ENCODE data around the gene TBC1D21. TPM values are rescaled to one million over a fixed set of nuclear protein-coding genes. Genes with fewer than 3 reads are reported as not detected.

Gene TBC1D21
- total and polyA plus RNA-seq, 2 donors from 2014 or later = not detected

DNA sequence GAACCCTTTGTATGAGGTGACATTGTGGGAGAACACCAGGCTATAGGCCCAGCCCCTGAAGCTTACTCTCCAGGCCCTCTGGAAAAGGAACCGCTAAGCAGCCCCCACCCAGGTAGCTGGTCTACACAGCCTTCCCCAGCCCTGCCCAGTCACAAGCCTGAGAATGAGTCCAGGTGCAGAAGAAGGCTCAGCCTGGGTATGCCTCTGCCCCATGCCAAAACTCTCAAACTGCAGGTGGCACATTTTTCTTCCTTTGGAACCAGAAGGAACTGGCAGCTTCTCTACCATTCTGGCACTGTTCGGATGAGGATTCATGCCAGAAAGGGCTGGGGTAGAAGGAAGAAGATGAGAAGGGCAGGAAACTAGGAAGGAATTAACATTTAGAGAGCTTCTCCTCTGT lies 23.7 kb upstream of the TBC1D21 start:
- H3K4me1 ChIP-seq (ENCODE audit: control insufficient read depth in 2 of 3, insufficient read depth in 2 of 3, low read depth in 1 of 3, low read length in 3 of 3) = no peaks in the 10 kb centered on the region
- H3K27me3 ChIP-seq (ENCODE audit: control insufficient read depth, insufficient read depth, low read length) = no peaks in the 10 kb centered on the region
- DNase-seq (no peak), FAIRE-seq (no peak)
- no peaks in the 10 kb centered on the region for H3K36me3 ChIP-seq (ENCODE audit: control insufficient read depth in 2 of 3, insufficient read depth in 3 of 3, low read length in 3 of 3)
- no peak overlapping the region for H3K4me3 ChIP-seq (ENCODE audit: low read length in 3 of 3)
- intact Hi-C loops (cut with DNase I) = no loop called here
- no peak overlapping the region for H3K27ac ChIP-seq (ENCODE audit: low read depth in 2 of 2, low read length in 2 of 2)
- TF ChIP-seq, protein P1, sequence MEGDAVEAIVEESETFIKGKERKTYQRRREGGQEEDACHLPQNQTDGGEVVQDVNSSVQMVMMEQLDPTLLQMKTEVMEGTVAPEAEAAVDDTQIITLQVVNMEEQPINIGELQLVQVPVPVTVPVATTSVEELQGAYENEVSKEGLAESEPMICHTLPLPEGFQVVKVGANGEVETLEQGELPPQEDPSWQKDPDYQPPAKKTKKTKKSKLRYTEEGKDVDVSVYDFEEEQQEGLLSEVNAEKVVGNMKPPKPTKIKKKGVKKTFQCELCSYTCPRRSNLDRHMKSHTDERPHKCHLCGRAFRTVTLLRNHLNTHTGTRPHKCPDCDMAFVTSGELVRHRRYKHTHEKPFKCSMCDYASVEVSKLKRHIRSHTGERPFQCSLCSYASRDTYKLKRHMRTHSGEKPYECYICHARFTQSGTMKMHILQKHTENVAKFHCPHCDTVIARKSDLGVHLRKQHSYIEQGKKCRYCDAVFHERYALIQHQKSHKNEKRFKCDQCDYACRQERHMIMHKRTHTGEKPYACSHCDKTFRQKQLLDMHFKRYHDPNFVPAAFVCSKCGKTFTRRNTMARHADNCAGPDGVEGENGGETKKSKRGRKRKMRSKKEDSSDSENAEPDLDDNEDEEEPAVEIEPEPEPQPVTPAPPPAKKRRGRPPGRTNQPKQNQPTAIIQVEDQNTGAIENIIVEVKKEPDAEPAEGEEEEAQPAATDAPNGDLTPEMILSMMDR (IDR thresholded peaks at IDR 0.05; ENCODE audit: borderline replicate concordance, extremely low read depth, insufficient read depth) = no peak
- H3K9me3 ChIP-seq (ENCODE audit: control insufficient read depth in 2 of 3, insufficient read depth in 1 of 3, low read length in 3 of 3) = no peaks in the 10 kb centered on the region
- no peak overlapping the region for H3K9ac ChIP-seq (ENCODE audit: low read length in 3 of 3)

DNA sequence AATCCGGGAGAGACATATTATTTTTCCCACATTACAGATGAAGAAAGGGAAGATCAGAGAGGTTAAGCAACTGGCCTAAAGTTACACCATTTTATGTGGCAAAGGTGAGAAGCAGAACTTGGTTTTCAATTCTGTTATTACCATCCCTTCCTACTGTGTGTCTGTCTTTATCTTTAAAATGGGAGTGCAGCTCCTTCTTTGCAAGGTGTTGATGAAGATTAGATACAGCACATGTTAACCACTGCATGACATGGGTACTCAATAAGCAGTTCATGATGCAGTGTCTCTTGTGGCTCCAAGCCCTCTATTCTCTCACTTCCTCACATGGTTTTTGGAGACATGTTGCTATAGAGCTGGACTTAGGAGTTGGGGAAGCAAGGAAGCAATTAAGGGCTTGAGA lies 23.1 kb upstream of the TBC1D21 start:
- Histone ChIP-seq H3K4me1 (ENCODE audit: control insufficient read depth in 2 of 3, insufficient read depth in 2 of 3, low read depth in 1 of 3, low read length in 3 of 3) (no peaks in the 10 kb centered on the region), H3K36me3 (ENCODE audit: control insufficient read depth in 2 of 3, insufficient read depth in 3 of 3, low read length in 3 of 3) (no peaks in the 10 kb centered on the region), H3K27ac (ENCODE audit: low read depth in 2 of 2, low read length in 2 of 2) (no peak overlapping the region), H3K27me3 (ENCODE audit: control insufficient read depth, insufficient read depth, low read length) (no peaks in the 10 kb centered on the region), H3K9ac (ENCODE audit: low read length in 3 of 3) (no peak overlapping the region), H3K4me3 (ENCODE audit: low read length in 3 of 3) (no peak overlapping the region), H3K9me3 (ENCODE audit: control insufficient read depth in 2 of 3, insufficient read depth in 1 of 3, low read length in 3 of 3) (no peaks in the 10 kb centered on the region)
- intact Hi-C loops (cut with DNase I) = no loop called here
- FAIRE-seq (no peak), DNase-seq (no peak)
- TF ChIP-seq, protein P1 (IDR thresholded peaks at IDR 0.05; ENCODE audit: borderline replicate concordance, extremely low read depth, insufficient read depth) = no peak

DNA sequence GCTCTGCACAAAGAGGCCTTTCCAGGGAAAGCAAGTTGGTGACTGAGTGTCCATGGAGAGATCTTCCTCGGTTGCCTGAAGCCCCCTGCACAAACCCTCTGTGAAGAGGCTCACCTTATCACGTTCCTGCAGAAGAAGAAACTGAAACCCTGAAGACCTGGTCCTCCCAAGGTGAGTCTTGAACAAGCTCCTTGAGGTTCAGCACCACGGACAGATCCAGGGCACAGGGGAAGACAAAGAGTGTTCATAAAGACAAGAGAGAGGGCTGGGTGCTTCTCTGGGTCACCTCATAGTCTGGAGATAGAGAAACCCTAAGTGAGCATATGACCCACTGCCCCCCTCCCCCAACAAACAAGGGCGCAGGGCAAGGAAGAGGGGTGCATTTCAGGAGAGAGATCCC lies 21.7 kb upstream of the TBC1D21 start:
- H3K9me3 ChIP-seq (ENCODE audit: control insufficient read depth in 2 of 3, insufficient read depth in 1 of 3, low read length in 3 of 3) = no peaks in the 10 kb centered on the region
- H3K36me3 ChIP-seq (ENCODE audit: control insufficient read depth in 2 of 3, insufficient read depth in 3 of 3, low read length in 3 of 3) = no peaks in the 10 kb centered on the region
- intact Hi-C loops (cut with DNase I) = no loop called here
- DNase-seq (peak in 4 of 5 donors; percentile 58 to 91 (median 77)), FAIRE-seq (no peak)
- H3K4me1 ChIP-seq (ENCODE audit: control insufficient read depth in 2 of 3, insufficient read depth in 2 of 3, low read depth in 1 of 3, low read length in 3 of 3) = no peaks in the 10 kb centered on the region
- no peak overlapping the region for H3K27ac ChIP-seq (ENCODE audit: low read depth in 2 of 2, low read length in 2 of 2)
- no peaks in the 10 kb centered on the region for H3K27me3 ChIP-seq (ENCODE audit: control insufficient read depth, insufficient read depth, low read length)
- TF ChIP-seq, protein P1 (IDR thresholded peaks at IDR 0.05; ENCODE audit: borderline replicate concordance, extremely low read depth, insufficient read depth) = no peak
- no peak overlapping the region for H3K9ac ChIP-seq (ENCODE audit: low read length in 3 of 3)
- H3K4me3 ChIP-seq (ENCODE audit: low read length in 3 of 3) = no peak overlapping the region

DNA sequence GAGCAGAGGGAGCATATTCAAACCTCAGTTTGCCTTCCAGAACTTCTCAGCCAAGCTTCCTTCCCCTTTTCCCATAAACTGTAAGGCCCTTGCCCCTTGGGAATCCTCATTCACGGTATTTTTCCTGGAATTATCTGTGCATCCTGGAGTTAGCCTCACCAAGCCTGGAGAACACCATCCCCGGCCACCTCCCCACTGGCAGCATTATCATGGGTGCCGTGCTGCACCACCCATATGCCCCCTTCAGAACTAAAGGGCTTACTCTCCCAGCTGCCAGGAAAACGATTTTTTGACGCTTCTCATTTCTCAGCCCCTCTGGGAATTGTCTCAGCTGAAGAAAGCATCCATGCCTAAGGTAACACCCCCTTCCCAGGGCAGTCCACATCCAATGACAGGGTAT lies 20.9 kb upstream of the TBC1D21 start:
- no peaks in the 10 kb centered on the region for H3K36me3 ChIP-seq (ENCODE audit: control insufficient read depth in 2 of 3, insufficient read depth in 3 of 3, low read length in 3 of 3)
- FAIRE-seq = no peak
- no peak overlapping the region for H3K27ac ChIP-seq (ENCODE audit: low read depth in 2 of 2, low read length in 2 of 2)
- TF ChIP-seq, protein P1 (IDR thresholded peaks at IDR 0.05; ENCODE audit: borderline replicate concordance, extremely low read depth, insufficient read depth) = no peak
- DNase-seq = no peak
- H3K9me3 ChIP-seq (ENCODE audit: control insufficient read depth in 2 of 3, insufficient read depth in 1 of 3, low read length in 3 of 3) = no peaks in the 10 kb centered on the region
- no peak overlapping the region for H3K9ac ChIP-seq (ENCODE audit: low read length in 3 of 3)
- no peaks in the 10 kb centered on the region for H3K27me3 ChIP-seq (ENCODE audit: control insufficient read depth, insufficient read depth, low read length)
- H3K4me3 ChIP-seq (ENCODE audit: low read length in 3 of 3) = no peak overlapping the region
- no peaks in the 10 kb centered on the region for H3K4me1 ChIP-seq (ENCODE audit: control insufficient read depth in 2 of 3, insufficient read depth in 2 of 3, low read depth in 1 of 3, low read length in 3 of 3)
- intact Hi-C loops (cut with DNase I) = no loop called here
